Measurements from ENCODE around the gene SIAH3.
A peak's percentile ranks its signal among the peaks of the same experiment; 100 is the strongest.

SIAH3 gene

GRCh38 chr13:45827318-45827717 lies 24.2 kb downstream of the SIAH3 start:
- TF ChIP-seq, protein P1, sequence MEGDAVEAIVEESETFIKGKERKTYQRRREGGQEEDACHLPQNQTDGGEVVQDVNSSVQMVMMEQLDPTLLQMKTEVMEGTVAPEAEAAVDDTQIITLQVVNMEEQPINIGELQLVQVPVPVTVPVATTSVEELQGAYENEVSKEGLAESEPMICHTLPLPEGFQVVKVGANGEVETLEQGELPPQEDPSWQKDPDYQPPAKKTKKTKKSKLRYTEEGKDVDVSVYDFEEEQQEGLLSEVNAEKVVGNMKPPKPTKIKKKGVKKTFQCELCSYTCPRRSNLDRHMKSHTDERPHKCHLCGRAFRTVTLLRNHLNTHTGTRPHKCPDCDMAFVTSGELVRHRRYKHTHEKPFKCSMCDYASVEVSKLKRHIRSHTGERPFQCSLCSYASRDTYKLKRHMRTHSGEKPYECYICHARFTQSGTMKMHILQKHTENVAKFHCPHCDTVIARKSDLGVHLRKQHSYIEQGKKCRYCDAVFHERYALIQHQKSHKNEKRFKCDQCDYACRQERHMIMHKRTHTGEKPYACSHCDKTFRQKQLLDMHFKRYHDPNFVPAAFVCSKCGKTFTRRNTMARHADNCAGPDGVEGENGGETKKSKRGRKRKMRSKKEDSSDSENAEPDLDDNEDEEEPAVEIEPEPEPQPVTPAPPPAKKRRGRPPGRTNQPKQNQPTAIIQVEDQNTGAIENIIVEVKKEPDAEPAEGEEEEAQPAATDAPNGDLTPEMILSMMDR (conservative IDR thresholded peaks at IDR 0.05; ENCODE audit: low read length): no peak
- no peak for DNase-seq (ENCODE audit: low read depth)
- no peak overlapping the region for H3K4me3 ChIP-seq (ENCODE audit: low read length)

DNA sequence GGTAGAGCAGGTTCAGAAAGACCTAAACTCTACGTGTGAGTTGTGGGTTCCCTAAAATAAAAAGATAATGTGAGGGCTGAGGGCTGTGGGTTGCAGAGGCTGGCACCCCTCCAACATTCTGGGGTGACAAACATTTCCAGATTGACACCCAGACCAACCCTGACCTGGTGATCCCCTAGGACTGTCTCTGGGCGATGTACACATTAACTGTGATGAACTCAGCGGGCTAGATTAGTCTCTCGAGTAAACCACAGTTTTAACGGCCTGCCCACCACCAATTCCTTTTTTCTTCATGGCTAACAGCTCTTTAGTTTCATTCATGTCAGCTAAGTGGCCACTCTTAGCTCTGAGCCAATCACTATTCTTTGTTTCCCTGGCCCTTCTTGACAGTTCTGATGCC lies 24.8 kb downstream of the SIAH3 start:
- no peak overlapping the region for H3K4me3 ChIP-seq (ENCODE audit: low read length)
- no peak for DNase-seq (ENCODE audit: low read depth)
- TF ChIP-seq, protein P1 (conservative IDR thresholded peaks at IDR 0.05; ENCODE audit: low read length): no peak

GRCh38 chr13:45825387-45825650 lies 26.2 kb downstream of the SIAH3 start:
- TF ChIP-seq, protein P1 (conservative IDR thresholded peaks at IDR 0.05; ENCODE audit: low read length): no peak
- no peak overlapping the region for H3K4me3 ChIP-seq (ENCODE audit: low read length)
- DNase-seq (ENCODE audit: low read depth): no peak

DNA sequence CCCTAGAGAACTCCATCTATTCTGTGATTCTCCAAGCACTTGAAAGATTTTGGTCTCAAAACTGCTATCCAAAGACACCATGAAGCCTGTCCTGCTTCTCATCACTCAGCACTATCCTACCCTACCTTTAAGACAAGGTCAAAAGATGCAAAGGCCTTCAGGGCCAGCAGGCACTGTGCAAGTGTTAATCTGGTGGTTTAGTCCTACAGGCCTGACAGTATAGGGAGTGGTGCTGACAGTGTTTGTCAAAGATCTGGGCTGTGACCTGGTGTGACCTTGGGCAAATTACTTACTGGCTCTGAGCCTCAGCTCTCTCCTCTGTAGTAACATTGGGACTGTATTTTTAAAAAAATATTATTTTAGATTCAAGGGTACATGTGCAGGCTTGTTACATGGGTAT lies 28.0 kb downstream of the SIAH3 start:
- TF ChIP-seq, protein P1 (conservative IDR thresholded peaks at IDR 0.05; ENCODE audit: low read length): no peak
- no peak for DNase-seq (ENCODE audit: low read depth)
- H3K4me3 ChIP-seq (ENCODE audit: low read length): no peak overlapping the region

- TF ChIP-seq, protein P1 (conservative IDR thresholded peaks at IDR 0.05; ENCODE audit: low read length): no peak
- H3K4me3 ChIP-seq (ENCODE audit: low read length): no peak overlapping the region
- DNase-seq (ENCODE audit: low read depth): no peak
These were observed 29.7 kb downstream of the SIAH3 start for GRCh38 chr13:45821811-45822210.

DNA sequence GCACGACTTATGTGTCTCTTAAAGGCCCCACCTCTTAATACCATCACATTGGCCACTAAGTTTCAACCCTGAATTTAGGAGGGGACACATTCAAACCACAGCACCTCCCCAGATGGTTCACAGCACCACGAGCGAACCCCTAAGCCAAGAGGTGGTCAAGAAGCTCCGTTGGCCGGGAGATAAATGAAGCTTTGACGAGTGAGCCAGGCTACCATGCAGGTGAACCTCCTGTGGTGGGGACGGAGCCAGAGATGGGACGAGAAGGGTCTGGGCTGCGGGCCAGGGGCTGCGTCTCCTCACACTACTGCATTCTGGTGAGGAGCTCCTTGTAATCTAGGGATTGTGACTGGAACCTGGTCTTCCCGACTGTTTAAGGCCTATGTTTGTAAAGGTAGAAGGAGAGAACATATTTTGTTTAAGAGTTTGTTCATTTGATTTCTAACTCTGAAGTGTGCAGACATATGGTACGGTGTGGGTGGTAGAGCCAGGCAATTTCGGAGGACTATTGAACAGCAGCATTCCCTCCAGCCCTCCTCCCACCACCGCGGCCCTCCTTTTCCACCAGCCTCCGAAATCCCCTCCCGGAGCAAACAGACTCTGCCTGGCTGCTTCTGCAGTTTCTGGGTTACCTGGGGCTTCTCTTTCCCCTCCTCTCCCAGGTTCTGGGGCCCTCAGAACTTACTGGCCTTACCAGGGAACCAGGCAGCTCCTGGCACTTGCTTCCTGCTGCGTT lies 31.3 kb downstream of the SIAH3 start:
- no peak overlapping the region for H3K4me3 ChIP-seq (ENCODE audit: low read length)
- TF ChIP-seq, protein P1 (conservative IDR thresholded peaks at IDR 0.05; ENCODE audit: low read length): no peak
- no peak for DNase-seq (ENCODE audit: low read depth)

GRCh38 chr13:45817833-45818232 lies 33.7 kb downstream of the SIAH3 start:
- DNase-seq (ENCODE audit: low read depth): no peak
- TF ChIP-seq, protein P1 (conservative IDR thresholded peaks at IDR 0.05; ENCODE audit: low read length): 0 out of 2 replicates have a peak, but pooled peaks have one; percentile 7
- H3K4me3 ChIP-seq (ENCODE audit: low read length): no peak overlapping the region

All from AG10803 (cell line).